Ishikawa (cell line): ENCODE data around the gene CMSS1.

Source experiments
- CEBPB ChIP-seq: IDR thresholded peaks from 2 replicates; pipeline ENCODE4 v1.6.1; 2012
- CREB1 ChIP-seq: IDR thresholded peaks from 2 replicates; pipeline ENCODE4 v1.6.1; 2012; ENCODE audit warnings: low read depth
- EGR1 ChIP-seq: IDR thresholded peaks from 2 replicates; pipeline ENCODE4 v1.6.1; 2012
- EP300 ChIP-seq: IDR thresholded peaks from 2 replicates; pipeline ENCODE4 v1.6.1; 2012; ENCODE audit warnings: borderline replicate concordance
- FOXM1 ChIP-seq: IDR thresholded peaks from 2 replicates; pipeline ENCODE4 v1.6.1; 2012; ENCODE audit warnings: low read depth, borderline replicate concordance
- MAX ChIP-seq: IDR thresholded peaks from 2 replicates; pipeline ENCODE4 v1.6.1; 2012
- NFIC ChIP-seq: IDR thresholded peaks from 2 replicates; pipeline ENCODE4 v1.6.1; 2012
- RAD21 ChIP-seq: IDR thresholded peaks from 2 replicates; pipeline ENCODE4 v1.6.1; 2012; ENCODE audit warnings: low read depth
- TAF1 ChIP-seq: IDR thresholded peaks from 2 replicates; pipeline ENCODE4 v1.6.1; 2012; ENCODE audit warnings: low read depth, mild to moderate bottlenecking
- TCF12 ChIP-seq: IDR thresholded peaks from 2 replicates; pipeline ENCODE4 v1.6.1; 2012; ENCODE audit warnings: low read depth
- TEAD4 ChIP-seq: IDR thresholded peaks from 2 replicates; pipeline ENCODE4 v1.6.1; 2012
- USF1 ChIP-seq: IDR thresholded peaks from 2 replicates; pipeline ENCODE4 v1.6.1; 2012
- YY1 ChIP-seq: IDR thresholded peaks from 2 replicates; pipeline ENCODE4 v1.6.1; 2012; ENCODE audit warnings: low read depth
- ZBTB7A ChIP-seq: IDR thresholded peaks from 2 replicates; pipeline ENCODE4 v1.6.1; 2012; ENCODE audit warnings: low read depth
- TF ChIP-seq, protein P1 (sequence below): IDR thresholded peaks from 2 replicates; pipeline ENCODE4 v1.6.1; 2012; ENCODE audit warnings: low read depth, mild to moderate bottlenecking

Gene CMSS1

DNA sequence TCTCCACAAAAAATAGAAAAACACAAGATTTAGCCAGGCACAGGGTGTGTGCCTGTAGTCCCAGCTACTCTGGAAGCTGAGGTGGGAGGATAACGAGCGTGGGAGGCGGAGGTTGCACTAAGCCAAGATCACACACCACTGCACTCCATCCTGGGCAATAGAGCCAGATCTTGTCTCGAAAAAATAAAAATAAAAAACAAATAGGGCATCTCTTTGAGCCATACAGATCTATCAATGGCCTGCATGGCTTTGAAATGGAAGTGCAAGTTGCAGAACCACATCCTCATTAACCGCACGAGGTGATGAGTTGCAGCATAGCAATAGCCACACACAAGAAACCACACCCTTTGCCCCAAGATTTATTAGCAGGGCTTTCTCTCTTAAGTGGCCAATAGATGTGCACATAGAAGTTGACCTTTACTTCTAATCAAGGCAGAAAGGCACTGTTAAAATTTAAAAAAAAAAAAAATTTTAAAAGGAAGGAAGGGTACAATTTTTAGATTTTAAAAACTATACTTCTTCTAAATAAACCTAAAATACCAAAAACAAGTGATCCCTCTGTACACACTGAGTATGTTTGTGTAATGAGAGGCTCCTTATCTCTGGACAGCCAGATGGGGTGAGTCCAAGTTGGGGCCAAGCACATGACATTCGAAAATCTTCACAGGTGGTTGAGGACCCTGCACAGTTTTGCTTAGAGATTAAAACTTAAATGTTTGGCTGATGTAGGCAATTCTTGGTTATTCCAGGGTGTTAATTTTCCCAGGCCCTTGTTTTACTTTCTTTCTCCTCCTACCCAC, 243.2 kb downstream of the CMSS1 start:
- TF ChIP-seq TEAD4 = no peak
- TF ChIP-seq RAD21 = no peak

DNA sequence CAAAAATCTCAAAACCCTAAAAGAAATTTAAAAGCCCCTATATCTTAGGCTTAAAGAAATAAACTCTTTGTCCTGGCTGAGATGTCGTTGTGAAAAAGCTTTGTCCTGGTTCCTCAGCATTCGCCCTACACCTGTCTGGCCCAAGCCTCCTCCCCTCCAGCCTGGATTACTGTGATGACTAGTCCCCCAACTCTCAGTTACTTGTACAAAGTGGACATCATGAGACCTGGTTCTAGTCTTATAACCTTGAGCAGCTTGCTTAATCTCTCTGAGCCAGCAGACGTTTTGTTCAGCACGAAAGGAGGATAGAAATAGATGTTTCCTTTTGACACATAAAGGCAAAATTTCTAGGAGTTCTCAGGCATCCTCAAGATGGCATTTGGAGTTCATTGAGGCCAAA, 245.0 kb downstream of the CMSS1 start:
- TF ChIP-seq MAX (no peak), USF1 (no peak), TAF1 (no peak), EP300 (no peak), TEAD4 (no peak), ZBTB7A (no peak), RAD21 (no peak), TCF12 (no peak), NFIC (no peak), CEBPB (no peak), EGR1 (no peak), CREB1 (no peak), FOXM1 (no peak), YY1 (no peak)
- TF ChIP-seq, protein P1, sequence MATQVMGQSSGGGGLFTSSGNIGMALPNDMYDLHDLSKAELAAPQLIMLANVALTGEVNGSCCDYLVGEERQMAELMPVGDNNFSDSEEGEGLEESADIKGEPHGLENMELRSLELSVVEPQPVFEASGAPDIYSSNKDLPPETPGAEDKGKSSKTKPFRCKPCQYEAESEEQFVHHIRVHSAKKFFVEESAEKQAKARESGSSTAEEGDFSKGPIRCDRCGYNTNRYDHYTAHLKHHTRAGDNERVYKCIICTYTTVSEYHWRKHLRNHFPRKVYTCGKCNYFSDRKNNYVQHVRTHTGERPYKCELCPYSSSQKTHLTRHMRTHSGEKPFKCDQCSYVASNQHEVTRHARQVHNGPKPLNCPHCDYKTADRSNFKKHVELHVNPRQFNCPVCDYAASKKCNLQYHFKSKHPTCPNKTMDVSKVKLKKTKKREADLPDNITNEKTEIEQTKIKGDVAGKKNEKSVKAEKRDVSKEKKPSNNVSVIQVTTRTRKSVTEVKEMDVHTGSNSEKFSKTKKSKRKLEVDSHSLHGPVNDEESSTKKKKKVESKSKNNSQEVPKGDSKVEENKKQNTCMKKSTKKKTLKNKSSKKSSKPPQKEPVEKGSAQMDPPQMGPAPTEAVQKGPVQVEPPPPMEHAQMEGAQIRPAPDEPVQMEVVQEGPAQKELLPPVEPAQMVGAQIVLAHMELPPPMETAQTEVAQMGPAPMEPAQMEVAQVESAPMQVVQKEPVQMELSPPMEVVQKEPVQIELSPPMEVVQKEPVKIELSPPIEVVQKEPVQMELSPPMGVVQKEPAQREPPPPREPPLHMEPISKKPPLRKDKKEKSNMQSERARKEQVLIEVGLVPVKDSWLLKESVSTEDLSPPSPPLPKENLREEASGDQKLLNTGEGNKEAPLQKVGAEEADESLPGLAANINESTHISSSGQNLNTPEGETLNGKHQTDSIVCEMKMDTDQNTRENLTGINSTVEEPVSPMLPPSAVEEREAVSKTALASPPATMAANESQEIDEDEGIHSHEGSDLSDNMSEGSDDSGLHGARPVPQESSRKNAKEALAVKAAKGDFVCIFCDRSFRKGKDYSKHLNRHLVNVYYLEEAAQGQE = no peak

GRCh38 chr3:100063929-100064461, 246.3 kb downstream of the CMSS1 start:
- TF ChIP-seq TCF12 = no peak
- TF ChIP-seq MAX = no peak
- no peak for TF ChIP-seq ZBTB7A
- TF ChIP-seq YY1 = no peak
- TF ChIP-seq, protein P1 = no peak

- TF ChIP-seq YY1 (no peak), RAD21 (no peak), ZBTB7A (no peak)
These were observed 249.9 kb downstream of the CMSS1 start for GRCh38 chr3:100067589-100067988.

GRCh38 chr3:100068826-100069225, 251.2 kb downstream of the CMSS1 start:
- TF ChIP-seq RAD21 = peak; percentile 88
- TF ChIP-seq TAF1 = no peak
- no peak for TF ChIP-seq EGR1
- TF ChIP-seq MAX = no peak
- TF ChIP-seq CEBPB = no peak
- peak; percentile 76 for TF ChIP-seq USF1
- TF ChIP-seq YY1 = no peak

DNA sequence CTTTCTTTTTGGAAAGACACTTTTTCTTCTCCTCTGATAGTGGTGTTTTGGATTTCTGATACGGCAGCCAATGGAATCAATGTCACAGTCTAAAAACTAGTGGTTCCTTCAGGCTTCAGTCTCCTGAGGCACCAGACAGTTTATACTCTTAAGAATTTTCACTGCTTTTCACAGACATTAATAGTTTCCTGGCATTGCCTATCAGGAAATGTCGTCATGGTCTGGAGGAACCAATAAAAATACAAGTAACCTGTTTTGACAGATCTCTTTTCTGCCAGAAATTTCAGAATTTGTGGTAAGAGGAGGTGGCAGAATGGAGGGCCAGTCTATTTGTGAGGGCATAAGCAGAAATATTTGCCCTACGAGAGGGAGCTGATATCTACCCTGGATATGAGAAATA, 251.8 kb downstream of the CMSS1 start:
- TF ChIP-seq FOXM1 = no peak
- no peak for TF ChIP-seq ZBTB7A
- no peak for TF ChIP-seq YY1
- no peak for TF ChIP-seq CEBPB
- TF ChIP-seq TCF12 = no peak
- no peak for TF ChIP-seq TEAD4
- TF ChIP-seq EGR1 = no peak
- no peak for TF ChIP-seq CREB1
- TF ChIP-seq USF1 = no peak
- TF ChIP-seq NFIC = no peak
- no peak for TF ChIP-seq MAX
- TF ChIP-seq TAF1 = no peak
- TF ChIP-seq EP300 = no peak
